Measurements from ENCODE around the gene SAYSD1. TPM values are rescaled to one million over a fixed set of nuclear protein-coding genes. Genes with fewer than 3 reads are reported as not detected.

Gene SAYSD1
- total RNA-seq, 2 donors from 2014 or later: 12.9 to 15.5 TPM

DNA sequence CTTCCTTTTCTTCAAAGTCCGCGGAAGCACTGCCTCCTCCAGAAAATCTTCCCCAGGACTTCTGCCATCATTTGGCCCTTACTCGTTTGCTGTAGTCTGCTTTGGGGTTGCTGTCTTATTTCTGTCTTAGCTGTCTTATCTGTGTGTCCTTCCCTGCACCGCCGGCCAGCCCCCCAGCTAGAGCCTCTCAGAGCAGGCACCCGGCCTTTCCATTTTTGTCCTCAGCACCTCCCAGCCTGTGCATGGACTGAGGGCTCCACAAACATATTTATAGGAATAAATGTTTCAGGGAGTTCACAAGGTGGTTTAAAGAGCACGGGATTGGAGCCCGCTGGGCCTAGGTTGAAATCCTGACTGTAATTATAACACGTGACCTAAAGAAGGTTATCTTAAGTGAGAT, 58.3 kb downstream of the SAYSD1 start:
- Histone ChIP-seq H3K4me1 (no peaks in the 10 kb centered on the region), H3K4me3 (no peak overlapping the region), H3K36me3 (no peaks in the 10 kb centered on the region), H3K27ac (no peak overlapping the region), H3K9ac (ENCODE audit: low read depth in 2 of 2, low read length in 2 of 2) (no peak overlapping the region), H3K9me3 (no peaks in the 10 kb centered on the region), H3K27me3 (no peaks in the 10 kb centered on the region)
- DNase-seq: no peak
- TF ChIP-seq CTCF (IDR thresholded peaks at IDR 0.05): no peak
- intact Hi-C loops (cut with DNase I): no loop called here

DNA sequence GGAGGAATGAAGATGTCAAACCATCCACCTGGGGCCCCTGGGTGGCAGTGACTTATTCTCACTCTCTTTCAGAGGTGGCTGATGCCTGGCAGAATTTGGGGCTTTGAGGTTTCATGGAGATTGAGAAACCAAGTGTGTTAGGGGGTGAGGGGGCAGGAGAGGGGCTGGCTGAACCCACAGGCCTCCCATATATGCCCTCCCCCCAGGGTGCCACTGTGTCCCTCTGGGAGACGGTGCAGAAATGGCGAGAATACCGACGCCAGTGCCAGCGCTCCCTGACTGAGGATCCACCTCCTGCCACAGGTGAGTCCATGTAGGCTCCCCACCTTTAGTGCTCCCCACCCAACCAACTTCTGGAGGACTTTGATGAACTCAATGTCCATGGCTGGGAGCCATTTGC, 58.8 kb downstream of the SAYSD1 start:
- Histone ChIP-seq H3K27ac (no peak overlapping the region), H3K4me1 (no peaks in the 10 kb centered on the region), H3K27me3 (no peaks in the 10 kb centered on the region), H3K9me3 (no peaks in the 10 kb centered on the region), H3K9ac (ENCODE audit: low read depth in 2 of 2, low read length in 2 of 2) (no peak overlapping the region), H3K4me3 (no peak overlapping the region), H3K36me3 (no peaks in the 10 kb centered on the region)
- DNase-seq: no peak
- no peak for TF ChIP-seq CTCF (IDR thresholded peaks at IDR 0.05)
- intact Hi-C loops (cut with DNase I): no loop called here

- Histone ChIP-seq H3K9me3 (no peaks in the 10 kb centered on the region), H3K27ac (no peak overlapping the region), H3K9ac (ENCODE audit: low read depth in 2 of 2, low read length in 2 of 2) (no peak overlapping the region), H3K4me1 (no peaks in the 10 kb centered on the region), H3K27me3 (no peaks in the 10 kb centered on the region), H3K4me3 (no peak overlapping the region), H3K36me3 (no peaks in the 10 kb centered on the region)
- DNase-seq: no peak
- TF ChIP-seq CTCF (IDR thresholded peaks at IDR 0.05): no peak
- intact Hi-C loops (cut with DNase I): no loop called here
Measured at GRCh38 chr6:39055661-39056060, 59.3 kb downstream of the SAYSD1 start.

DNA sequence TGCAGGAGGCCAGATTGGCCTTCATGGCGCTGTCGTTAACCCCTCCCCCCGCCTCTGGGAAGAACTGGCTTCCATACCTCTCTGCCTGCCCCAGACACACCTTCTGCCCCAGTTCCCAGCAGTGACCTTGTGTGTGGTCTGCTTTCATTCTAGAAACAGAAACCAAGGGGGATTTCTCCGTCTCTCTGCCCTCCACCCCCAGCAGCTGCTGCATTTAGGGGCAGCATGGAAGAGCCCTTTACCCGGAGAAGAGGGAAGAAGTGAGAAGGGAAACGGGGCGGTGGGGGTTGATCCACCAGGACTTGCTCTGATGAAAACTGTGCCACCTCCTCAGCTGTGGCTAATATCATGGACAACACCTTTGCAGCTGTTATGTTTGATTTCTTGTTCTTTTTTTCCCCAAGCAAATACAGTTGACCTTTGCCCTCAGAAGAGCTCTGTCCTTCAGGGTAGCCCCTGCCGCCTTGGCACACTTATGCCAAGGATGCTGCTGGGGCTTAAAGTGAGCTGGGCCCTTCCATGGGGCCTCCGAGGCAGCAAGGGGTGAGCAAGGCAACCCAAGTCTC, 60.3 kb downstream of the SAYSD1 start:
- Histone ChIP-seq H3K4me1 (no peaks in the 10 kb centered on the region), H3K9ac (ENCODE audit: low read depth in 2 of 2, low read length in 2 of 2) (no peak overlapping the region), H3K27ac (no peak overlapping the region), H3K4me3 (no peak overlapping the region), H3K27me3 (no peaks in the 10 kb centered on the region), H3K36me3 (no peaks in the 10 kb centered on the region), H3K9me3 (no peaks in the 10 kb centered on the region)
- DNase-seq: no peak
- TF ChIP-seq CTCF (IDR thresholded peaks at IDR 0.05): no peak
- intact Hi-C loops (cut with DNase I): no loop called here

Other genes starting within 250 kb of the SAYSD1 start
- not detected for gene GLP1R, start 66.4 kb downstream of the SAYSD1 start, total RNA-seq
- gene KCNK5, start 114.3 kb upstream of the SAYSD1 start, total RNA-seq: 10 to 100 TPM; 26.9 to 39.6 TPM
- not detected for gene KCNK17, start 199.2 kb upstream of the SAYSD1 start, total RNA-seq
- not detected for gene KCNK16, start 207.5 kb upstream of the SAYSD1 start, total RNA-seq

Data from colonic mucosa (tissue), 4 donors.